Measurements from ENCODE around the gene SMR3B.

The SMR3B gene

GRCh38 chr4:70382691-70383181 is at the start of gene SMR3B:
Gene SMR3B (plus strand): TSS chr4:70383131. CDS start chr4:70384511, 1,380 bp downstream.
- no peak for DNase-seq

GRCh38 chr4:70334681-70335080 is 48.2 kb upstream of the SMR3B start, which contains the start of gene CABS1:
Gene CABS1 (plus strand): TSS chr4:70334981. CDS start chr4:70335040, 59 bp downstream.
- no peak for DNase-seq

- no peak for DNase-seq
Observed at GRCh38 chr4:70336043-70336442, 46.9 kb upstream of the SMR3B start.

GRCh38 chr4:70337886-70338420 is 45.0 kb upstream of the SMR3B start:
- DNase-seq: no peak

GRCh38 chr4:70356185-70356584 is 26.7 kb upstream of the SMR3B start:
- DNase-seq: no peak

GRCh38 chr4:70359115-70359661 is 23.7 kb upstream of the SMR3B start:
- DNase-seq: no peak

GRCh38 chr4:70360460-70360859 is 22.5 kb upstream of the SMR3B start, which contains the start of gene SMR3A:
Gene SMR3A (plus strand): TSS chr4:70360760. CDS start chr4:70362116, 1,356 bp downstream.
- DNase-seq: no peak

- DNase-seq: no peak
Observed at GRCh38 chr4:70364002-70364401, 18.9 kb upstream of the SMR3B start.

- DNase-seq: peak; percentile 54
Observed at GRCh38 chr4:70365479-70365878, 17.5 kb upstream of the SMR3B start.

GRCh38 chr4:70367813-70368212 is 15.1 kb upstream of the SMR3B start:
- no peak for DNase-seq

- no peak for DNase-seq
Observed at GRCh38 chr4:70371987-70372386, 10.9 kb upstream of the SMR3B start.

- DNase-seq: no peak
Observed at GRCh38 chr4:70372760-70373159, 10.2 kb upstream of the SMR3B start.

- DNase-seq: no peak
Observed at GRCh38 chr4:70380578-70380977, 2.4 kb upstream of the SMR3B start.

GRCh38 chr4:70392057-70392776 is 9.3 kb downstream of the SMR3B start:
- no peak for DNase-seq

GRCh38 chr4:70397580-70397979 is 14.6 kb downstream of the SMR3B start, which contains the start of gene OPRPN:
Gene OPRPN (plus strand): TSS chr4:70397940. CDS start chr4:70399286, 1,346 bp downstream.
- DNase-seq: no peak

GRCh38 chr4:70399319-70399718 is 16.4 kb downstream of the SMR3B start:
- DNase-seq: no peak

- DNase-seq: no peak
Observed at GRCh38 chr4:70402762-70403161, 19.8 kb downstream of the SMR3B start.

GRCh38 chr4:70405765-70406164 is 22.8 kb downstream of the SMR3B start:
- no peak for DNase-seq

- no peak for DNase-seq
Observed at GRCh38 chr4:70425306-70425705, 42.4 kb downstream of the SMR3B start.

- DNase-seq: no peak
Observed at GRCh38 chr4:70426789-70427188, 43.9 kb downstream of the SMR3B start.

GRCh38 chr4:70437197-70437596 is 54.3 kb downstream of the SMR3B start:
- DNase-seq: peak; percentile 4
